Tibial artery (tissue), 4 donors: ENCODE results near the gene FFAR3.

Experiments
- DNase-seq, 2 donors: peaks; one replicate each; pipeline ENCODE4 v3.0.0-alpha.2; 2019
- H3K27ac ChIP-seq, 2 donors: fragments of 200-600 bp; sonication (generic) in 1 of 2; 1 replicate in 1 of 2; 2 replicates in 1 of 2; pipeline ENCODE4 v1.5.1; 2018 to 2019; ENCODE audit warnings: mild to moderate bottlenecking in 1 of 2
- H3K27me3 ChIP-seq, 2 donors: fragments of 200-600 bp; sonication (generic) in 1 of 2; one replicate each; pipeline versions ENCODE4 v1.5.1 to v1.6.0; 2016 to 2019
- H3K36me3 ChIP-seq, 3 donors: fragments of 200-600 bp; sonication (generic) in 2 of 3; one replicate each; pipeline ENCODE4 v1.5.1; 2016 to 2019; ENCODE audit warnings: mild to moderate bottlenecking in 2 of 3
- H3K4me1 ChIP-seq, 4 donors: fragments of 200-600 bp; sonication (generic) in 2 of 4; 1 replicate in 3 of 4; 2 replicates in 1 of 4; pipeline ENCODE4 v1.5.1; 2016 to 2019
- H3K4me3 ChIP-seq, 2 donors: fragments of 200-600 bp; sonication (generic) in 1 of 2; 1 replicate in 1 of 2; 2 replicates in 1 of 2; pipeline ENCODE4 v1.5.1; 2018 to 2019; ENCODE audit warnings: mild to moderate bottlenecking in 2 of 2
- H3K9me3 ChIP-seq, 3 donors: fragments of 200-600 bp; sonication (generic) in 1 of 3; one replicate each; pipeline ENCODE4 v1.5.1; 2016 to 2019
- CTCF ChIP-seq, 2 experiments: fragments of 200-600 bp in 1 of 2; fragments of 450-650 bp in 1 of 2; IDR thresholded peaks; one replicate each; pipeline ENCODE4 v1.5.1; 2017 to 2019; ENCODE audit warnings: antibody characterized with exemption in 2 of 2, mild to moderate bottlenecking in 1 of 2, moderate library complexity in 1 of 2
- intact Hi-C: fragments of 100-400 bp; cut with DNase I; formaldehyde crosslinking; loops from one replicate; pipeline ENCODE4 v1.15.0; 2023; ENCODE audit warnings: low total_unique reads

Gene FFAR3

GRCh38 chr19:35311901-35312665, 46.2 kb upstream of the FFAR3 start:
- no peak for DNase-seq
- H3K4me3 ChIP-seq, result no peak overlapping the region
- intact Hi-C loops, result no loop called here

GRCh38 chr19:35313587-35313986, 44.7 kb upstream of the FFAR3 start:
- DNase-seq, result no peak
- H3K9me3 ChIP-seq, result no peaks in the 10 kb centered on the region
- peaks cover 0 to 4% (median 0%) of the 10 kb centered on the region in 4 donors for H3K4me1 ChIP-seq
- peaks cover 0 to 30% of the 10 kb centered on the region in 2 donors for H3K27me3 ChIP-seq
- no peaks in the 10 kb centered on the region for H3K36me3 ChIP-seq
- no peak overlapping the region for H3K4me3 ChIP-seq
- no peak for TF ChIP-seq CTCF (IDR thresholded peaks at IDR 0.05)
- intact Hi-C loops, result no loop called here
- no peak overlapping the region for H3K27ac ChIP-seq

More at GRCh38 chr19:35311901-35312665, 46.2 kb upstream of the FFAR3 start:
- Histone ChIP-seq H3K36me3 (no peaks in the 10 kb centered on the region), H3K27ac (no peak overlapping the region), H3K4me1 (peaks cover 0 to 4% (median 0%) of the 10 kb centered on the region in 4 donors), H3K27me3 (peaks cover 0 to 30% of the 10 kb centered on the region in 2 donors), H3K9me3 (no peaks in the 10 kb centered on the region)
- TF ChIP-seq CTCF (IDR thresholded peaks at IDR 0.05), result no peak

- Histone ChIP-seq H3K27ac (no peak overlapping the region), H3K4me1 (peaks cover 0 to 4% (median 0%) of the 10 kb centered on the region in 4 donors), H3K9me3 (no peaks in the 10 kb centered on the region), H3K4me3 (no peak overlapping the region), H3K27me3 (peaks cover 0 to 30% of the 10 kb centered on the region in 2 donors), H3K36me3 (no peaks in the 10 kb centered on the region)
- no peak for DNase-seq
- no peak for TF ChIP-seq CTCF (IDR thresholded peaks at IDR 0.05)
- intact Hi-C loops, result no loop called here
Observed at GRCh38 chr19:35314031-35314430, 44.2 kb upstream of the FFAR3 start.

GRCh38 chr19:35314858-35315470, 43.3 kb upstream of the FFAR3 start:
- TF ChIP-seq CTCF (IDR thresholded peaks at IDR 0.05), result no peak
- Histone ChIP-seq H3K9me3 (no peaks in the 10 kb centered on the region), H3K4me1 (no peaks in the 10 kb centered on the region), H3K4me3 (no peak overlapping the region), H3K36me3 (no peaks in the 10 kb centered on the region), H3K27me3 (peaks cover 0 to 26% of the 10 kb centered on the region in 2 donors), H3K27ac (no peak overlapping the region)
- intact Hi-C loops, result no loop called here
- no peak for DNase-seq

GRCh38 chr19:35315883-35316282, 42.4 kb upstream of the FFAR3 start:
- H3K4me1 ChIP-seq, result no peaks in the 10 kb centered on the region
- no peak overlapping the region for H3K4me3 ChIP-seq
- no peak for TF ChIP-seq CTCF (IDR thresholded peaks at IDR 0.05)
- no peaks in the 10 kb centered on the region for H3K9me3 ChIP-seq
- DNase-seq, result no peak
- intact Hi-C loops, result no loop called here
- peaks cover 0 to 30% of the 10 kb centered on the region in 2 donors for H3K27me3 ChIP-seq
- H3K27ac ChIP-seq, result no peak overlapping the region
- no peaks in the 10 kb centered on the region for H3K36me3 ChIP-seq
